H1 (cell line): ENCODE measurements around the gene WFDC1. TPM values are rescaled to one million over a fixed set of nuclear protein-coding genes. Genes with fewer than 3 reads are reported as not detected.

Experiments used
- CTCF ChIA-PET: fragments of 300-600 bp; sonication (Branson Sonifier 250); formaldehyde crosslinking; loops from one replicate; lab custom pipeline; 2021; ENCODE audit not compliant: partially characterized antibody; lab: Charles Lee
- POLR2A ChIA-PET: fragments of 300-600 bp; sonication (Branson Sonifier 250); formaldehyde crosslinking; loops from one replicate; lab custom pipeline; 2021; ENCODE audit warnings: inconsistent platforms; ENCODE audit not compliant: partially characterized antibody; lab: Charles Lee
- DNase-seq, 2 experiments: peaks; one replicate each; pipeline versions ENCODE4 v3.0.0 to v3.0.0-alpha.2; 2010 to 2022; ENCODE audit warnings: low spot score in 2 of 2, low read depth in 1 of 2, mixed read lengths in 1 of 2
- FAIRE-seq: peaks from 2 replicates; lab custom pipeline; 2011; peaks lifted over from hg19 to GRCh38; lab: Jason Lieb, UNC
- H2AFZ ChIP-seq: 2 replicates; pipeline ENCODE4 v1.8.1; 2012; ENCODE audit warnings: low read length, inconsistent platforms
- H2AK5ac ChIP-seq: 2 replicates; pipeline ENCODE4 v1.6.1; 2013; ENCODE audit warnings: low read depth, low read length
- H2BK120ac ChIP-seq: replicated peaks from 2 replicates; pipeline ENCODE3; 2013; ENCODE audit warnings: low read depth, low read length, inconsistent platforms
- H2BK12ac ChIP-seq: 2 replicates; pipeline ENCODE4 v1.6.1; 2013; ENCODE audit warnings: low read depth, low read length
- H2BK15ac ChIP-seq: 2 replicates; pipeline ENCODE4 v1.6.1; 2013; ENCODE audit warnings: low read length
- H2BK20ac ChIP-seq: 2 replicates; pipeline ENCODE4 v1.6.1; 2013; ENCODE audit warnings: low read length
- H2BK5ac ChIP-seq: 2 replicates; pipeline ENCODE4 v1.6.1; 2013; ENCODE audit warnings: low read depth, low read length
- H3K14ac ChIP-seq: 2 replicates; pipeline ENCODE4 v1.6.1; 2013; ENCODE audit warnings: inconsistent platforms; ENCODE audit not compliant: insufficient read length
- H3K18ac ChIP-seq: 2 replicates; pipeline ENCODE4 v1.6.1; 2013; ENCODE audit warnings: low read length; ENCODE audit errors: extremely low read depth
- H3K23ac ChIP-seq: 2 replicates; pipeline ENCODE4 v1.6.1; 2013; ENCODE audit warnings: inconsistent platforms; ENCODE audit not compliant: insufficient read length
- H3K23me2 ChIP-seq: 2 replicates; pipeline ENCODE4 v1.6.1; 2013; ENCODE audit warnings: low read depth, low read length
- H3K27ac ChIP-seq: 2 replicates; pipeline ENCODE4 v1.6.1; 2011; ENCODE audit warnings: low read depth, low read length, inconsistent platforms
- H3K27me3 ChIP-seq, 4 experiments: replicated peaks in 1 of 4; 1 replicate in 1 of 4; 2 replicates in 3 of 4; pipeline versions ENCODE4 v1.6.1 to v1.8.1; 2011 to 2013; ENCODE audit warnings: low read length in 3 of 4, mild to moderate bottlenecking in 3 of 4, inconsistent platforms in 2 of 4, mixed read lengths in 2 of 4, moderate library complexity in 1 of 4; ENCODE audit not compliant: control insufficient read depth in 3 of 4, insufficient read depth in 3 of 4; ENCODE audit errors: extremely low read depth in 1 of 4
- H3K36me3 ChIP-seq, 4 experiments: 2 replicates each; pipeline versions ENCODE4 v1.6.1 to v1.8.1; 2011 to 2013; ENCODE audit warnings: mild to moderate bottlenecking in 4 of 4, low read length in 3 of 4, moderate library complexity in 2 of 4, control low read depth in 1 of 4, inconsistent platforms in 1 of 4; ENCODE audit not compliant: insufficient read depth in 4 of 4, control insufficient read depth in 2 of 4
- H3K4ac ChIP-seq: replicated peaks from 2 replicates; pipeline ENCODE3; 2013; ENCODE audit warnings: low read length, low read depth, mixed read lengths, inconsistent platforms; ENCODE audit not compliant: insufficient read length
- H3K4me1 ChIP-seq, 4 experiments: replicated peaks in 1 of 4; 1 replicate in 1 of 4; 2 replicates in 3 of 4; pipeline versions ENCODE4 v1.6.1 to v1.8.1; 2011 to 2013; ENCODE audit warnings: low read length in 3 of 4, inconsistent platforms in 2 of 4, mixed read lengths in 1 of 4; ENCODE audit not compliant: insufficient read depth in 4 of 4, control insufficient read depth in 3 of 4
- H3K4me2 ChIP-seq, 2 experiments: 2 replicates each; pipeline versions ENCODE4 v1.6.1 to v1.8.1; 2011 to 2013; ENCODE audit warnings: low read depth in 2 of 2, low read length in 2 of 2, control low read depth in 1 of 2, inconsistent platforms in 1 of 2, mild to moderate bottlenecking in 1 of 2; ENCODE audit not compliant: insufficient read depth in 1 of 2
- H3K4me3 ChIP-seq, 4 experiments: fragments of 200-600, 300-600 bp in 1 of 4; sonication (generic), shearing (Covaris generic), sonication (Bioruptor Twin) in 1 of 4; 2 replicates each; pipeline versions ENCODE4 v1.5.1 to v1.8.1; 2011 to 2016; ENCODE audit warnings: low read length in 4 of 4, low read depth in 3 of 4, control low read depth in 2 of 4, inconsistent platforms in 2 of 4, mild to moderate bottlenecking in 2 of 4, mixed read lengths in 1 of 4, moderate library complexity in 1 of 4; ENCODE audit not compliant: insufficient read depth in 2 of 4; ENCODE audit errors: extremely low read depth in 1 of 4
- H3K56ac ChIP-seq: replicated peaks from 2 replicates; pipeline ENCODE3; 2013; ENCODE audit warnings: low read depth, mild to moderate bottlenecking, mixed read lengths, low read length, inconsistent platforms; ENCODE audit not compliant: insufficient read length
- H3K79me1 ChIP-seq: 2 replicates; pipeline ENCODE4 v1.6.1; 2013; ENCODE audit warnings: low read depth, low read length, control low read depth
- H3K79me2 ChIP-seq, 2 experiments: 2 replicates each; pipeline versions ENCODE4 v1.6.1 to v1.8.1; 2012 to 2013; ENCODE audit warnings: low read length in 2 of 2, mild to moderate bottlenecking in 2 of 2, inconsistent platforms in 1 of 2; ENCODE audit not compliant: insufficient read depth in 2 of 2, control insufficient read depth in 1 of 2
- H3K9ac ChIP-seq, 4 experiments: replicated peaks in 1 of 4; 1 replicate in 1 of 4; 2 replicates in 3 of 4; pipeline versions ENCODE4 v1.6.1 to v1.8.1; 2011 to 2013; ENCODE audit warnings: low read depth in 3 of 4, low read length in 3 of 4, control low read depth in 2 of 4, mild to moderate bottlenecking in 2 of 4, moderate library complexity in 2 of 4, inconsistent platforms in 1 of 4; ENCODE audit errors: extremely low read depth in 1 of 4
- H3K9me3 ChIP-seq, 2 experiments: 2 replicates each; pipeline versions ENCODE4 v1.6.1 to v1.8.1; 2012 to 2013; ENCODE audit warnings: mild to moderate bottlenecking in 2 of 2, moderate library complexity in 2 of 2, control low read depth in 1 of 2, inconsistent platforms in 1 of 2, low read depth in 1 of 2, low read length in 1 of 2, mixed read lengths in 1 of 2; ENCODE audit not compliant: insufficient read depth in 2 of 2
- H4K20me1 ChIP-seq, 2 experiments: replicated peaks in 1 of 2; 2 replicates each; pipeline versions ENCODE3 to v1.8.1; 2011 to 2013; ENCODE audit warnings: inconsistent platforms in 2 of 2, low read length in 2 of 2, mild to moderate bottlenecking in 1 of 2; ENCODE audit not compliant: insufficient read depth in 2 of 2, control insufficient read depth in 1 of 2
- H4K5ac ChIP-seq: 2 replicates; pipeline ENCODE4 v1.6.1; 2013; ENCODE audit warnings: low read length, low read depth, mixed read lengths, inconsistent platforms; ENCODE audit not compliant: insufficient read length
- H4K8ac ChIP-seq: 2 replicates; pipeline ENCODE4 v1.8.0; 2013; ENCODE audit warnings: mild to moderate bottlenecking, moderate library complexity, low read length, inconsistent platforms; ENCODE audit not compliant: insufficient read depth; ENCODE audit errors: extremely low read depth
- H4K91ac ChIP-seq: replicated peaks from 2 replicates; pipeline ENCODE3; 2013; ENCODE audit warnings: low read length, mixed read lengths, inconsistent platforms; ENCODE audit not compliant: insufficient read length
- BACH1 ChIP-seq: IDR thresholded peaks from 2 replicates; pipeline ENCODE4 v1.6.1; 2012; ENCODE audit warnings: low read length, improper control_type of control experiment
- CBX8 ChIP-seq: fragments of 300-800, 300-1000 bp; sonication (generic); IDR thresholded peaks from 2 replicates; pipeline ENCODE4 v1.7.1; 2016; ENCODE audit warnings: low read depth, low read length, borderline replicate concordance
- JUN ChIP-seq: IDR thresholded peaks from 2 replicates; pipeline ENCODE4 v1.6.1; 2011; ENCODE audit warnings: low read depth, mild to moderate bottlenecking, improper control_type of control experiment, low read length
- SP2 ChIP-seq: IDR thresholded peaks from 2 replicates; pipeline ENCODE4 v1.6.1; 2012; ENCODE audit warnings: mild to moderate bottlenecking, low read length, inconsistent platforms
- WGBS, 2 experiments: shearing (Covaris generic) in 1 of 2; methylation state at CpG; one replicate each; pipeline versions ENCODE4 v1.1.6 to v1.1.7; 2013 to 2015; ENCODE audit warnings: low lambda C conversion rate in 2 of 2, mixed read lengths in 2 of 2, inconsistent platforms in 1 of 2, low coverage in 1 of 2, missing lambda C conversion rate in 1 of 2; ENCODE audit not compliant: insufficient replicate concordance in 2 of 2, insufficient coverage in 1 of 2, insufficient read length in 1 of 2; ENCODE audit errors: extremely low coverage in 1 of 2, missing lambda C conversion rate in 1 of 2; 5-methylcytosine and 5-hydroxymethylcytosine counted together
- polyA plus RNA-seq, 7 experiments: library from polyadenylated mRNA; depleted of rRNA in 3 of 7; stranded (reverse) in 5 of 7; unstranded in 2 of 7; fragments of >200 nt in 5 of 7; fragments of 200-250 nt in 2 of 7; gene quantifications; 1 replicate in 5 of 7; 2 replicates in 1 of 7; 4 replicates in 1 of 7; pipeline versions ENCODE4 v1.2.1 to v1.2.3, GENCODE V29; 2011 to 2013; ENCODE audit warnings: missing spikeins in 2 of 7, mixed read lengths in 2 of 7
- total RNA-seq: library from RNA; stranded (reverse); fragmentation: NEBNext Ultra II Directional; extraction: Animal tissue kit (Norgen Biotek cat#: 25700); gene quantifications from 2 replicates; pipeline ENCODE4 v1.2.1, GENCODE V29; 2021

WFDC1 gene
- total and polyA plus RNA-seq, 2 of the 8 experiments (the other 6 are each of a cell fraction or from before 2014, with no cell fraction given), result 0.70 to 1.1 TPM

- FAIRE-seq, result no peak
- no peaks in the 10 kb centered on the region for H3K79me1 ChIP-seq
- H2BK12ac ChIP-seq, result no peak overlapping the region
- no peak overlapping the region for H4K8ac ChIP-seq
- no peak overlapping the region for H4K91ac ChIP-seq
- no peak overlapping the region for H2BK5ac ChIP-seq
- peaks cover 11% of the 10 kb centered on the region; the same call in 1 of the 2 replicates for H3K23me2 ChIP-seq
- H3K36me3 ChIP-seq, result no peaks in the 10 kb centered on the region
- no peak overlapping the region for H3K4ac ChIP-seq
- H3K4me1 ChIP-seq, result peaks cover 0 to 2% (median 0%) of the 10 kb centered on the region in 4 experiments; a peak in 2 of 7 replicates
- H3K56ac ChIP-seq, result no peak overlapping the region
- POLR2A ChIA-PET, result no interaction called here
- H3K14ac ChIP-seq, result no peak overlapping the region
- H2BK15ac ChIP-seq, result no peak overlapping the region
- H3K23ac ChIP-seq, result no peak overlapping the region
- H3K27me3 ChIP-seq, result peaks cover 0 to 3% (median 0%) of the 10 kb centered on the region in 4 experiments; a peak in 1 of 7 replicates
- no peak overlapping the region for H3K27ac ChIP-seq
- no peak overlapping the region for H3K4me2 ChIP-seq
- no peak overlapping the region for H2BK20ac ChIP-seq
- WGBS, 2 experiments, result 77% methylated on average over 1 of the region's 1 CpG; no CpG with 5 or more reads in 1 of the 2 experiments
- no peaks in the 10 kb centered on the region for H4K20me1 ChIP-seq
- no peak overlapping the region for H4K5ac ChIP-seq
- H3K4me3 ChIP-seq, result no peak overlapping the region
- H3K9me3 ChIP-seq, result no peaks in the 10 kb centered on the region
- no peak overlapping the region for H3K9ac ChIP-seq
- H3K79me2 ChIP-seq, result no peaks in the 10 kb centered on the region
- CTCF ChIA-PET, result interaction anchor here (0.6 to 3.2 kb wide), 9 partner anchors 11 to 408 kb away, joined by 3 to 13 read pairs (median 3); no protein-coding TSS in a partner anchor
- H2AK5ac ChIP-seq, result no peak overlapping the region
- H2BK120ac ChIP-seq, result no peak overlapping the region
- TF ChIP-seq BACH1 (no peak), SP2 (no peak), JUN (no peak), CBX8 (no peak)
- no peak overlapping the region for H3K18ac ChIP-seq
- H2AFZ ChIP-seq, result no peak overlapping the region
- no peak for DNase-seq
Observed at GRCh38 chr16:84271037-84271436, 23.6 kb upstream of the WFDC1 start.
